OCI-LY3 (cell line): Measurements from ENCODE around the gene C2.

Experiments used
- H2AFZ ChIP-seq: fragments of 200-600, 300-600 bp; shearing (Covaris generic); 2 replicates; pipeline ENCODE4 v1.6.0; 2014; ENCODE audit warnings: antibody characterized with exemption, low read depth, low read length
- H3K27ac ChIP-seq: fragments of 200-600, 300-600 bp; sonication (generic); 2 replicates; pipeline ENCODE4 v1.5.1; 2014; ENCODE audit warnings: mild to moderate bottlenecking, low read length, moderate library complexity, mixed read lengths
- H3K27me3 ChIP-seq: fragments of 200-600, 300-600 bp; sonication (generic); 2 replicates; pipeline ENCODE4 v1.6.1; 2014; ENCODE audit warnings: low read depth, low read length, mixed read lengths
- H3K36me3 ChIP-seq: fragments of 200-600, 300-600 bp; sonication (generic); replicated peaks from 2 replicates; pipeline ENCODE3; 2014; ENCODE audit warnings: low read depth, low read length, mixed read lengths
- H3K4me1 ChIP-seq: fragments of 300-600, 200-600 bp; sonication (generic); 2 replicates; pipeline ENCODE4 v1.6.1; 2014; ENCODE audit warnings: low read length, mixed read lengths
- H3K4me2 ChIP-seq: fragments of 200-600, 300-600 bp; sonication (generic); 2 replicates; pipeline ENCODE4 v1.6.1; 2014; ENCODE audit warnings: low read length, mixed read lengths
- H3K4me3 ChIP-seq: fragments of 300-600, 200-600 bp; sonication (generic); 2 replicates; pipeline ENCODE4 v1.5.1; 2014; ENCODE audit warnings: antibody characterized with exemption, mild to moderate bottlenecking, low read length, moderate library complexity
- H3K79me2 ChIP-seq: fragments of 300-600, 200-600 bp; shearing (Covaris generic); 2 replicates; pipeline ENCODE4 v1.6.1; 2014; ENCODE audit warnings: mild to moderate bottlenecking, low read length, mixed read lengths
- H3K9ac ChIP-seq: fragments of 300-600, 200-600 bp; shearing (Covaris generic); 2 replicates; pipeline ENCODE4 v1.6.0; 2014; ENCODE audit warnings: mild to moderate bottlenecking, low read length, moderate library complexity
- H3K9me3 ChIP-seq: fragments of 200-600, 300-600 bp; shearing (Covaris generic); 2 replicates; pipeline ENCODE4 v1.6.1; 2014; ENCODE audit warnings: low read length, mixed read lengths; ENCODE audit not compliant: insufficient read depth
- H4K20me1 ChIP-seq: fragments of 200-600, 300-600 bp; sonication (generic); 2 replicates; pipeline ENCODE4 v1.6.1; 2016; ENCODE audit warnings: low read length, mixed read lengths; ENCODE audit not compliant: insufficient read depth
- CTCF ChIP-seq: fragments of 200-600, 300-600 bp; sonication (generic); IDR thresholded peaks from 2 replicates; pipeline ENCODE4 v1.5.1; 2014; ENCODE audit warnings: antibody characterized with exemption, low read length, low read depth
- EZH2phosphoT487 ChIP-seq: fragments of 200-600 bp; shearing (Covaris generic); IDR thresholded peaks from 2 replicates; pipeline ENCODE4 v1.6.1; 2018; ENCODE audit warnings: antibody characterized with exemption, mixed run types, low read depth

The C2 gene

GRCh38 chr6:31883676-31884075, 43.8 kb upstream of the C2 start:
- Histone ChIP-seq H3K4me1 (no peaks in the 10 kb centered on the region), H3K36me3 (peaks cover 3% of the 10 kb centered on the region), H3K27ac (no peak overlapping the region)

DNA sequence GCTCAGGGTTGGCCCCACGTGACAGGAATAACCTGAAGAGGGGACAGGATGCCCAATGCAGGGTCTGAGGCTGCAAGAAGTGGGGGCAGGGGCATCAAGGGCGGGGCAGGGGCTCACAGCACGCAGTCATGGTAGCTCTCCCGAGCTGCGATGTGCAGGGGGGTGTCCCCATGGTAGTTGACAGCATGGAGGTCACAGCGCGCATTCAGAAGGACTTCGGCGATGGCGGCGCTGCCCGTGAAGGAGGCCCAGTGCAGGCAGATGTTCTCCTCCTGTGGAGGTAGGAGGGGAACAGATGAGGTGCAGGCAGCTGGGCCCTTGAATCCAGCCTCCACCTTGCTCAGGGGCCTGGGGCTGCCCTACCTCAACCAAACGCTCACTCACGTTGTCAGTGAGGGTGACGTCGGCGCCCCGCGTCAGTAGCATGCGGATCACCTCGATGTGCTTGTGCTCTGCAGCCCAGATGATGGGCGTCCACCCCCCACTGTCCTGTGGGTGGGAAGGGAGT, 42.9 kb upstream of the C2 start:
- Histone ChIP-seq H3K79me2 (no peaks in the 10 kb centered on the region), H3K27me3 (no peaks in the 10 kb centered on the region), H3K36me3 (peaks cover 5% of the 10 kb centered on the region), H2AFZ (no peak overlapping the region), H3K27ac (no peak overlapping the region), H3K9ac (no peak overlapping the region), H3K4me2 (no peak overlapping the region), H4K20me1 (no peaks in the 10 kb centered on the region), H3K4me3 (no peak overlapping the region), H3K4me1 (no peaks in the 10 kb centered on the region), H3K9me3 (no peaks in the 10 kb centered on the region)
- TF ChIP-seq EZH2phosphoT487 (no peak), CTCF (no peak)

More at GRCh38 chr6:31883676-31884075, 43.8 kb upstream of the C2 start:
- Histone ChIP-seq H3K27me3 (no peaks in the 10 kb centered on the region), H3K9ac (no peak overlapping the region), H3K4me3 (no peak overlapping the region), H3K4me2 (no peak overlapping the region), H2AFZ (no peak overlapping the region), H3K79me2 (no peaks in the 10 kb centered on the region), H3K9me3 (no peaks in the 10 kb centered on the region), H4K20me1 (no peaks in the 10 kb centered on the region)
- TF ChIP-seq EZH2phosphoT487 (no peak), CTCF (no peak)

GRCh38 chr6:31886541-31886991, 41.0 kb upstream of the C2 start:
- H3K79me2 ChIP-seq, result no peaks in the 10 kb centered on the region
- H3K27me3 ChIP-seq, result no peaks in the 10 kb centered on the region
- no peaks in the 10 kb centered on the region for H4K20me1 ChIP-seq
- H3K9ac ChIP-seq, result no peak overlapping the region
- H2AFZ ChIP-seq, result no peak overlapping the region
- no peak overlapping the region for H3K27ac ChIP-seq
- no peak for TF ChIP-seq CTCF
- TF ChIP-seq EZH2phosphoT487, result no peak
- no peaks in the 10 kb centered on the region for H3K4me1 ChIP-seq
- no peaks in the 10 kb centered on the region for H3K9me3 ChIP-seq
- H3K36me3 ChIP-seq, result peaks cover 10% of the 10 kb centered on the region
- H3K4me3 ChIP-seq, result no peak overlapping the region
- no peak overlapping the region for H3K4me2 ChIP-seq

DNA sequence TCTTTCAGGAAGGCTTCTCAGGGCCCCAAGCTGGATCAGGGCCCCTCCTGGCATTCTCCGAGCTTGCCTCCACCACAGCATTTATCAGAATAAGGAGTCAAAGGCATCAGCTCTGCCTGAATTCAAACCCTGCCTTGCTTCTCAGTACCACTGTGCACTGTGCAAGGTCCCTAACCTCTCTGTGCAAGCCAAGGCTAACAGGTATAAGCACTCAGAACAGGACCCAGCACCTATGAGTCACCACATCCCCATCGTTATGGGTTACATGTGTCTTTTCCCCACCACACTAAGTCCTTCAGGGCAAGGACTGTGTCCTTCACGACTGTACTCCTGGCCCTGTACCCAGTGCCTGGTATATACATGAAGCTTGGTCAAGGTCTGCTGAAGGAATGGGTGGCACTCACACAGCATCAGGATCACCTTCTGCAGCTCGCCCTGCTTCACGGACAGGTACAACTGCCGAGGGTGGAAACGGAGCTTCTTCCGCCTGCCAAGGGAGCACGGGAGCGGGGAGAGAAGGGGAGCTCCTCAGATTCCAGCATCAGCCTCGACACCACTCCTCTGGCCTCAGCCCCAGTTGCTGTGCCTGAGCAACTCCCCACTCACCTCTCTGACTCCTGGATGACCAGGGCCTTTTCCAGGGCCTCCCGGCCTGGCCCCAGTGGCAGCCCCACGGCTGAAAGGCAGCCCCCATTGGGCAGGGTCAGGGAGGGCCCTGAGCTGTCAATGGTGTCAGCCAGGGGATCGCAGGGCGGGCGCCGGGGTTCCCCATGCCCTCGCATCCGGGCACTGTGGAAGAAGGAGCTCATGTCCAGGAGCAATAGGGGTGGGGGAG, 40.1 kb upstream of the C2 start:
- peaks cover 10% of the 10 kb centered on the region for H3K36me3 ChIP-seq
- no peak for TF ChIP-seq CTCF
- TF ChIP-seq EZH2phosphoT487, result no peak

More for the DNA sequence above, 40.1 kb upstream of the C2 start:
- Histone ChIP-seq H3K4me2 (no peak overlapping the region), H3K79me2 (no peaks in the 10 kb centered on the region), H2AFZ (no peak overlapping the region), H3K9me3 (no peaks in the 10 kb centered on the region), H3K9ac (no peak overlapping the region), H3K27me3 (no peaks in the 10 kb centered on the region), H4K20me1 (no peaks in the 10 kb centered on the region), H3K4me3 (no peak overlapping the region), H3K4me1 (no peaks in the 10 kb centered on the region), H3K27ac (no peak overlapping the region)
